HS-5 (cell line): ENCODE results near the gene NUPR1.
"Not testable (repeated sequence)": the region's sequence is repeated elsewhere in the genome, so short reads cannot be mapped to it uniquely, and the experiment has no call there.

Experiments used
- DNase-seq: peaks from one replicate; pipeline ENCODE4 v3.0.0-alpha.2; 2012; ENCODE audit warnings: low read depth

The NUPR1 gene

DNA sequence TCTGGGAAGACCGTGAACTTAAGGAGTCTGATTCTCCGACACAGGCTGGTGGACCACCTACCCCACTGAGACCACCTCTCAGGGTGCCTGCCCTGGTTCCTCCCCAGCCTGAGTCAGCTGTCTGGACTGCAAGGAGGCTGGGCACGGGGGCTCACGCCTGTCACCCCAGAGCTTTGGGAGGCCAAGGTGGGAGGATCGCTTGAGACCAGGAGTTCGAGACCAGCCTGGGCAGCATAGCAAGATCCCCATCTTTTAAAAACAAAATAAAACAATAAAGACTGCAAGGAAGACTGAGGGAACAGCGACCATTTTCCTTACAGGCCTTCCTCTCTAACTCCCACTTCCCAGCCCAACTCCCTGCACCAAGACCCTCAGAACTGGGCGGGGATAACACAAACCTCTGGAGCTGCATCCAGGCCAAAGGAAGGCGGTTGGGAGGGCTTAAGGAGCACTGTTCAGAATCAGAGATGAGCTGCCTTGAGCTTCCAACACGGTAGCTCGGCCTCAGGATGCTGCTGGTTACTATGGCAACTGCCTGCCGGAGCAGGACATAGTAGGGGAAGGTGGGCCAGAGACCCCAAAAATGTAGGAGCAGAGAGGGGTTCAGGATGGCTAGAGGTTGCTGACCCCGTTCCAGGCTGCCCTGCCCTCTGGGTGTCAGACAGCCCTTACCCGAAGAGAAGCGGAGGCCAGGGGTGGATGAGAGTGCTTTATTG lies 40.0 kb downstream of the NUPR1 start:
- DNase-seq: no peak

DNA sequence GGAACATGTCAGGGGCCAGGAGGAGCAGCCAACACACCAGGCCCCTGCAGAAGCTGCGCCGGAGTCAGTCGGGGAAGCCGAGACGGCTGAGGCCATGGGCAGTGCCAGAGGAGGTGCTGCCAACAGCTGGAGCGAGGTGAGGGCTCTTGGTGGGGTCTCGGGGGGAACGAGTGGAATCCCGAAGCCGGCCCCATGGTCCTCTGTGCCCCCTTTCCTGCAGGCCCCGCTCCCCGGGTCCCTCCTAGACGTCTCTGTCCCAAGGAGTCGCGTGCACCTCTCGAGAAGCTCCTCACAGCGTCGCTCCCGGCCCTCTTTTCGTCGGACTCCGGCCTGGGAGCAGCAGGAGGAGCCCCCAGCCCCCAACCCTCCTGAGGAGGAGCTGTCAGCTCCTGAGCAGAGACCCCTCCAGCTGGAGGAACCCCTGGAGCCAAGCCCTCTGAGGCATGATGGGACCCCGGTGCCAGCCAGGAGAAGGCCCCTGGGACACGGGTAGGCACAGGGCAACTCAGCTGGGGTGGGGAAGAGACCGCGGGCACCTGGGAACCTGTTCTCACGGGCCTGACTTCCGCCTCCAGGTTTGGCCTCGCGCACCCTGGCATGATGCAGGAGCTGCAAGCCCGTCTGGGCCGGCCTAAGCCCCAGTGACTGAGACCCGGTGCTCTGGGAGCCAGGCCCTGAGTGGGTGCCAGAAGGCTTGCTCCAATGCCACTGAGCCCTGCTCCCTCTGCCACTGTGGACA lies 40.7 kb downstream of the NUPR1 start:
- no peak for DNase-seq

DNA sequence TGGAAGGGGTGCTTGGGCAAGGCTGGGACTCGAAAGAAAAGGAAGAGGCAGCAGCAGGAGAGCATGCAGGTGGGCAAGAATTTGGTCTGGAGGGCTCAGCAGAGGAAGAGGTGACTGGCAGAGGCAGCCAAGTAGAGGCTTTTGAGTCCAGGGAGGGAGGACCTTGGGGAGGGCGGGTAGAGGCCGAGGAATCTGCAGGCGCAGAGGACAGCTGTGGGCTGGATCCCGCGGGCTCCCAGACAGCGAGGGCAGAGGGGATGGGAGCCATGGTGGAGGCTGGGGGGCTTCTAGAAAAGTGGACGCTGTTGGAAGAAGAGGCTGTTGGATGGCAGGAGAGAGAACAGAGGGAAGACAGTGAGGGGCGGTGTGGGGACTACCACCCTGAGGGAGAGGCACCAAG lies 41.4 kb downstream of the NUPR1 start:
- DNase-seq: no peak

DNA sequence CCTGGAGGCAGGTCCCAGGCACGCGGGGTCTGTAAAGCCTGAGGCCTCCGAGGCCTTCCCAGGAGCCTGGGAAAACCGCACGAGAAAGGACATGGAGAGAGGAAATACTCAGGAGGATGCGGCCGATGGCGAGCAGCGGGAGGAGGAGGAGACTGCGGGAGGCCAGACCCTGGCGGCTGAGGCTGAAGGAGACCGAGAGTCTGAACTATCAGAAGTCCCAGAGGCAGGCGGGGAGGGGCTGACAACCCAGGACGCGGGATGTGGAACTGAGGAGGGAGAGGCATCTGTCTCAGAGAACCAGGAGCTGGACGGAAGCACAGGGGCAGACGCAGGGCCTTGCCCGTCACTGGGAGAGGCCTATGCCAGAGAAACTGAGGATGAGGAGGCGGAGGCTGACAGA lies 41.9 kb downstream of the NUPR1 start:
- no peak for DNase-seq

DNA sequence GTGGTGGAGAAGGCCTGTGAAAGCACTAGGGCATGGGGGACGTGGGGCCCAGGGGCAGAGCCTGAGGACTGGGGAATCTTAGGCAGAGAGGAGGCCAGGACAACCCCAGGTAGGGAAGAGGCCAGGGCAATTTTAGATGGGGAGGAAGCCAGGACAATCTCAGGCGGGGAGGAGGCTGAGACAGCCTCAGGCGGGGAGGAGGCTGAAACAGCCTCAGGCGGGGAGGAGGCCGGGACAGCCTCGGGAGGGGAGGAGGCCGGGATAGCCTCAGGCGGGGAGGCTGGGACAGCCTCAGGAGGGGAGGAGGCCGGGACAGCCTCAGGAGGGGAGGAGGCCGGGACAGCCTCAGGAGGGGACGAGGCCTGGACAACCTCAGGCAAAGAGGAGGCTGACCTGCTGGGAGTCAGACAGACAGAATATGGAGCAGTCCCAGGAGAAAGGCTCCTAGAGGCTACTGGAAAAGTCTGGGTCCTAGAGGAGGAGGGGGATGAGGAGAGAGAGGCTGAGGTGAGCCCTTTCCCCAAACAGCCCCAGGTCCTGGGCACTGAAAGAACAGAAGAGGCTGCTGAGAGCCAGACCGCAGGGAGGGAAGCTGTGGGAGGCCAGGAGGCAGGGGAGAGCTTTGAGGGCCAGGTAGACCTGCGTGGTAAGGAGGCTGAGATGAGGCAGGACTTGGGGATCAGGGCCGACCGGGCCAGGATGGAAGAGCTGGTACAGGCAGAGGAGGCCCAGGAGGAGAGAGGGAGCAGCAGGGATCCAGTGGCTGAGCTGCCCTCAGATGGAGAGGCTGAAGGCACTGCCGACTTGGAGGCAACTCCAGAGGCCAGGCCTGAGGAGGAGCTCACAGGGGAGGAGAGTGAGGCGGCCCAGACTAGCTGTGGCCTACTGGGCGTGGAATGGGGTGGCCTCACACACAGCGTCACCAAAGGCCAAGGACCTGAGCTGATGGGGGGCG lies 42.7 kb downstream of the NUPR1 start:
- DNase-seq: no peak

DNA sequence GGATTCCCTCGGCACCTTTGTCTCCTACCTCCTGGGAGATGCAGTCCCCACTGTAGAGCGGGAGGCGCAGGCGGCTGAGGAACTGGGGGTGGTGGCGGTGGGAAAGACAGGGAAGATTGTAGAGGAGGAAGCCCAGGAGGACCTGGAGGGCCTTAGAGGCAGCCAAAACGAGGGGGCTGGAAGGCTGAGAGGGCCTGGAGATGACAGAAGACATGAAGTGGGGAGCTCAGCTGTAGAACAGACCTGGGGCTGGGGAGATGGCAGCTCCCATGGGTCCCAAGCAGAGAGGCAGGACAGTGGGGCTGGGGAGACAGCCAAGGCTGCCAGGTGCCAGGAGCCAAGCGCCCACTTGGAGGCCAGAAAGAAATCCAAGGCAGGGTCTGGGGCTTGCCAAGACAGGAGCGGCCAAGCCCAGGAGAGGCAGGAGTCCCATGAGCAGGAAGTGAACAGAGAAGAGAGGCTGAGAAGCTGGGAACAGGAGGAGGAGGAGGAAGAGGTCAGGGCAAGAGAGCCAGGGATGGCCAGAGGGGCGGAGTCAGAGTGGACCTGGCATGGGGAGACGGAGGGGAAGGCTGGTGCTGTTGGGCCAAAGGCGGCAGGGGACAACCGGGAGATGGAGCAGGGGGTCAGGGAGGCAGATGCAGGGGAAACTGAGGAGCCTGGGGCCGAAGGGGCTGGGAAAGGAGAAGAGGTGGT lies 43.5 kb downstream of the NUPR1 start:
- no peak for DNase-seq

DNA sequence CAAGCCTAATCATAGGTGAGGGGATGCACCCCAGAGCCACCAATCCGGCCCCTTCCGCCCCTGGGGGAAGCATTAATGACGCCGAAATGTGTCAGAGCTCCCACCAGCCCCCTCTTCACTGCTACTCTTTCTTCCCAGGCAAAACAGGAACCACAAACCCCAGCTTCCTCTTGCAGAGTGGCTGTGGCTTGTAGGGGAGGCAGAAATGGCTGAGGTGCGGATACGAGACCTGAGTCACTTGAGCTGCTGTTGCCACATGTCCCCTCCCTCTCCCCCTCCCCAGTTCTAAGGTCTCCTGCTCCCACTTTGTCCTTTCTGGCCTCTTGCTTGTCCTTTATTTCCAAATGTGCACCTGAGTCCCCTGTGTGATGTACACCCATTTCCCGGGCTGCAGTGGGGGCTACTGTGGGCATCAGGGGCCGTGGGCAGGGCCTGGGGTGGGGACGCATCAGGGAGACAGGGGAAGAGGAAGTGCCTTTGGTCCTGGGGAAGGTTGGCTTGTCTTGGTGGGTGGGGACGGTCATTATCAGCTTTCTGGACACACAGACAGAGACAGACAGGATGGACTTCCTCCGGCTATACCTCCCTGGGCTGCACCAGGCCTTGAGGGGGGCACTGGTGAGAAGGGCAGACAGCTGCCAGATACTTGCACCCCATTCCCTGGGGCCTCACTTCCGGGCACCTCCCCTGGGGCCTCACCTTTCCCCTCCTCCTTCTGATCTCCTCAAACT lies 44.5 kb downstream of the NUPR1 start, which contains the start of gene APOBR:
Gene APOBR (plus strand): TSS at position 523 of the 731 bp plus-strand sequence. CDS start 39 bp downstream, at position 562.
- DNase-seq: no peak

DNA sequence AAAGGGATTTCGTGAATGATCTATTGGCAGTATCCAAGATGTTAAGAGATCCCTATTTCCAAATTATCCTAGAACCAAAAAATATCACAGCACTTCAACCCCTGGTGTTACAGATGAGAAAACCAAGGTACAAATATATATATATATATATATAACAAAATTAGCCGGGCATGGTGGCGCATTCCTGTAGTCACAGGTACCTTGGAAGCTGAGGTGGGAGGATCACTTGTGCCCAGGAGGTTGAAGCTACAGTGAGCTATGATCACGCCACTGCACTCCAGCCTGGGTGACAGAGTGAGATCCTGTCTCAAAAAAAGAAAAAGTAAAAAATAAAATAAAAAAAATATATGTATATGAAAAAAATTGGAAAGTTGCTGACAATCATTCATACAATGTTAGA lies 46.3 kb downstream of the NUPR1 start:
- DNase-seq: no peak

DNA sequence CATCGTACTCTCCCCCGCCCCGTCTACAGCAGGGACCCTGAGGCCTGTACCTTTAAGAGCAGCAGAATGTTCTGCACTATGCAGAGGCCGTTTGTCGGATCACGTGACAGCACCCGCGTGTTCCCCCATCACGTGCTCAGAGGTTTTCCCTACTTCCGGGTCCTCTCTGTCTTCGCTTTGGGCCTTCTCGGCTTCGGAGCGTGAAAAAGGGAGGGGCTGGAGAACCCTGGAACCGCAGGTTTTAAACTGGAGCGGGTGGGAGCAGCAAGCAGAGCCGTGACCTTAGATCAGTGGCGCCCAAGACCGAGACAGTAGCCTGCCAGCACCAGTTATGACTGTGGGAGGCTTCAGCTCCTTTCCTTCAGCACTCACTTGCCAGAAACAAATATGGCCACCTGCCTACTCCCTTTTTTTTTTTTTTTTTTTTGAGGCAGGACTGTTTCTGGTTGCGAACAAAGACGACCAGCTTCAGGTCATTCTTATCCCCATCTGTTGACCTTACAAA lies 46.8 kb downstream of the NUPR1 start, which contains the start of gene CLN3:
Gene CLN3 (minus strand): TSS at position 105 of the 505 bp plus-strand sequence. CDS start 315 bp downstream, outside the sequence.
- DNase-seq: peak; percentile 84

DNA sequence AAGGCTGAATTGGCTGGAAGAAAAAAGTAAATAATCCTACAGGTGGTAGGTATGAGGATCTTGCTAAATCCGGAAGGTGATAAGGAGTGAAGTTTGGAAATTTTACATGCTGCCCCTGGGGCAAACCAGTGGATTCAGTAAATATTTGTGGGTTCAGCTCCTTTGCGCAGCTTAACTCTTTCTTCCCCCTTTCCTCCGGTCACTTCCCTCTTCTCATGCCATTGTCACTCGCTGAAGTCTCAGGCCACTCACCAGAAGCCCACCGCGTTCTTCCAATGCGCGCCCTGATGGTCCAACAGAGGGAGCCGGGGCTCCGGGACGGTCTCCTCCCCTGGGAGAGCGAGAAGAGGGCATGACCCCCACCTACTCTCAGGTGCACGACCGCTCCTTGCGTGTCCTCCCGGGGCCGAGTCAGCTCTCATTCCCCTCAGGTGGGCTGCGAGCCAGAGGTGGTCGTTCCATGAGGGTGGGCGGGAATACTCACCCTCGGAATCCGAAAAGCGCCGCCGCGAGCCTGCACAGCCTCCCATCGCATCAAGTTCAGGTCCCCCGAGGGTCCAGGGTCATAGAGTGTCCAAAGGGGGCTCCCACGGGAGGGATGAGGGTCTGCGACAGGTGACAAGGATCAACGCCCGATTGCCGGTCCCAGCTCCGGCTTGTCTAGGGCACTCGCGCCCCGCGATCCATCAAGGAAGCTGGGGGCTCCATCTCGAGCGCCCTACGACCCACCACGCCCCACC lies 47.4 kb downstream of the NUPR1 start:
- DNase-seq: no peak

DNA sequence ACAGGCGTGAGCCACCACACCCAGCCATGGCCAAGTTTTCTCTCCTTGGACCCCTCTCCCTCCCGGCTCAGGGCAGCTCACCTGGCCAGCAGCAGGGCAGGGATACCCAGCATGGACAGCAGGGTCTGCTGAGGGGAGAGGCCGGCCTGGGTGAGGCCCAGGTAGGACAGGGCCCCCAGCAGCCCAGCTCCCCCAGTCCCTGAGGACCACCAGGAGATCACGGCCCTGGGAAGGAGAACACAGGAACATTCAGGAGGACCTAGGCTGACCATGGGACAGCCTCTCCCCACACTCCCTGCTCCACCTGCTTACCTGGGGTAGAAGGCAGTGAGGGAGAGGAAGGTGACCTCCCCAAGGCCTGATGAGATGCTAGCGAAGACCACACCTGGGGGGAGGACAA lies 52.5 kb downstream of the NUPR1 start:
- no peak for DNase-seq

DNA sequence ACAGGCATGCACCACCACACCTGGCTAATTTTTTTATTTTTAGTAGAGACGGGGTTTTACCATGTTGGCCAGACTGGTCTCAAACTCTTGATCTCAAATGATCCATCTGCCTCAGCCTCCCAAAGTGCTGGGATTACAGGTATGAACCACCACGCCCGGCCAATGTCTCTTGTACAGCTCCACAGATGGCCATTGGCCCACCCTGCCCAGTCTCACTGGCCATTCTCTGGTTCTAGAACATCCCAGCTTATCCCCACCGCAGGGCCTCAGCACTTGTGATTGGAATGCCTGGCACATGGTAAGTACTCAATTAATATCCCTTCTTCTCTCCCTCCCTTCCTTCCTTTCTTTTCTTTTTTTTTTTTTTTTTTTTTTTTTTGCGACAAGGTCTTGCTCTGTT lies 55.4 kb downstream of the NUPR1 start:
- not testable (repeated sequence) for DNase-seq
